ENCODE results near the gene PRKAR2B.

- TF ChIP-seq EZH2phosphoT487 (IDR thresholded peaks at IDR 0.05) (no peak), CTCF (IDR thresholded peaks at IDR 0.05) (no peak)
These were observed 8.0 kb upstream of the PRKAR2B start for GRCh38 chr7:107036535-107036934.

Data from neural progenitor cell (in vitro differentiated cells).